ENCODE measurements around the gene UBE3C. TPM values are rescaled to one million over a fixed set of nuclear protein-coding genes. Genes with fewer than 3 reads are reported as not detected.

The UBE3C gene
- total RNA-seq = 94.9 and 95.9 TPM in 2 replicates

DNA sequence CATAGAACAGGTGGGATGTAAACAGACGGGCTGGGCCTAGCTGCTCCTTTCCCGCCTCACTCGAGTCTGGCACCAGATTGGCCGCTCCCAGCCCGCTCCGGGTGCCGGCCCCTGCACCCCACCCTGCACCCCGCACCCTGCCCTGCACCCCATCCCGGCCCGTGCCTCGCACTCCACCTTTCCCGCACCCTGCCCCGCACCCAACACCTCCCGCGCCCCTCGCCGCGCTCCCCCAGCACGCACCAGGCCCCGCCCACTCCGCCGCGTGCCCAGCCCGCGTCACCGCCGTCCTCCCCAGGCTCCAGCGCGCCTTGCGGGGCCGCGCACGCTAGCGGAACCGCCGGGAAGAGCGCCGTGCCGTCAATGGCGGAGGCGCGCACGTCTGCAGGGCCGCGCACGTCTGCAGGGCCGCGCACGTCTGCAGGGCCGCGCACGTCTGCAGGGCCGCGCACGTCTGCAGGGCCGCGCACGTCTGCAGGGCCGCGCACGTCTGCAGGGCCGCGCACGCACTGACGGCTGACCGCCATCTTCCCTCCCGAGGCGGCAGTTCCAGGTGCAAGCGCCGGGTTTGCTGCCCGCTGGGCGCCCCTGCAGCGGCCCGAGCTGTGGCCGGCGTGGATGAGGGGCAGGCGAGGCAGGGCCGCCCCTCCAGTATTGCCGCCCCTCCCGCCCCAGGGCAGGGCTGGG, at the start of gene UBE3C:
Gene UBE3C (plus strand): TSS at position 503 of the 687 bp plus-strand sequence. CDS start 347 bp downstream, outside the sequence.
- H4K20me1 ChIP-seq (ENCODE audit: insufficient read depth, low read length) = peaks cover 41% of the 10 kb centered on the region
- H3K4me1 ChIP-seq (ENCODE audit: insufficient read depth, low read length) = peaks cover 24% of the 10 kb centered on the region
- H3K4me3 ChIP-seq (ENCODE audit: insufficient read depth, low read length) = peak within 1 kb of the TSS; percentile 78
- H2AFZ ChIP-seq (ENCODE audit: low read length) = peak within 1 kb of the TSS; percentile 86
- TF ChIP-seq, protein P1, sequence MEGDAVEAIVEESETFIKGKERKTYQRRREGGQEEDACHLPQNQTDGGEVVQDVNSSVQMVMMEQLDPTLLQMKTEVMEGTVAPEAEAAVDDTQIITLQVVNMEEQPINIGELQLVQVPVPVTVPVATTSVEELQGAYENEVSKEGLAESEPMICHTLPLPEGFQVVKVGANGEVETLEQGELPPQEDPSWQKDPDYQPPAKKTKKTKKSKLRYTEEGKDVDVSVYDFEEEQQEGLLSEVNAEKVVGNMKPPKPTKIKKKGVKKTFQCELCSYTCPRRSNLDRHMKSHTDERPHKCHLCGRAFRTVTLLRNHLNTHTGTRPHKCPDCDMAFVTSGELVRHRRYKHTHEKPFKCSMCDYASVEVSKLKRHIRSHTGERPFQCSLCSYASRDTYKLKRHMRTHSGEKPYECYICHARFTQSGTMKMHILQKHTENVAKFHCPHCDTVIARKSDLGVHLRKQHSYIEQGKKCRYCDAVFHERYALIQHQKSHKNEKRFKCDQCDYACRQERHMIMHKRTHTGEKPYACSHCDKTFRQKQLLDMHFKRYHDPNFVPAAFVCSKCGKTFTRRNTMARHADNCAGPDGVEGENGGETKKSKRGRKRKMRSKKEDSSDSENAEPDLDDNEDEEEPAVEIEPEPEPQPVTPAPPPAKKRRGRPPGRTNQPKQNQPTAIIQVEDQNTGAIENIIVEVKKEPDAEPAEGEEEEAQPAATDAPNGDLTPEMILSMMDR (IDR thresholded peaks at IDR 0.05; ENCODE audit: extremely low read depth, low read depth, low read length) = no peak
- H3K4me2 ChIP-seq (ENCODE audit: insufficient read depth, low read length) = peak within 1 kb of the TSS; percentile 93
- H3K27ac ChIP-seq (ENCODE audit: low read depth, low read length) = peak within 1 kb of the TSS; percentile 63
- peak; percentile 100 for DNase-seq (ENCODE audit: insufficient read length, low spot score, missing footprints)
- H3K79me2 ChIP-seq (ENCODE audit: insufficient read depth, low read length) = peaks cover 42% of the 10 kb centered on the region
- H3K9me3 ChIP-seq (ENCODE audit: low read depth, low read length) = no peaks in the 10 kb centered on the region
- H3K27me3 ChIP-seq (ENCODE audit: insufficient read depth, low read length) = no peaks in the 10 kb centered on the region
- H3K36me3 ChIP-seq (ENCODE audit: insufficient read depth, low read length) = peaks cover 26% of the 10 kb centered on the region

DNA sequence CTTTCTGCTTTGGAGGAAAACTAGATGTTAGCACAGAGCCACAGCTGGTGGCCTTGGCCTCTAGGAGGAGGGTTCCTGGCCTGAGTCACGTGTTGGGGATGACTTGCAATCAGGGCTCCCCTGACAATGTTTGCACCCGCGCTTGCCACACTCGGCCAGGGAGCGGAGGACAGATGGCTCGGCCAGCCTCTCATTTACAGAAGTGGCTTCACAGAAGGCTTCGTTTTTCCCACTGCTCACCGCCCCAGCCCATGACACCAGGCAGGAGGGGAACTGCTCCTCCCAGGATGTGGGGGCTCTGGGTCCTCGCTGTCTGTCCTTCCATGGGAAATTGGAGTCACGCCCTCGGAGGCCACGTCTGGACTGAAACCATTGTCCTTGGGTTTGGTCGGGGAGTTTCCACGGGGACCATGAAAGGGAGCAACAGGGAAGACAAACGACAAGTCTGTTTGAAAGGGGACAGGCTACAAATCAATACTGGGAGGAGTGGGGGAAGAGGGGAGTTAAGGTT, 49.6 kb upstream of the UBE3C start:
- no peak overlapping the region for H3K27ac ChIP-seq (ENCODE audit: low read depth, low read length)
- H3K79me2 ChIP-seq (ENCODE audit: insufficient read depth, low read length) = no peaks in the 10 kb centered on the region
- H3K36me3 ChIP-seq (ENCODE audit: insufficient read depth, low read length) = no peaks in the 10 kb centered on the region
- no peak overlapping the region for H3K4me3 ChIP-seq (ENCODE audit: insufficient read depth, low read length)
- no peaks in the 10 kb centered on the region for H4K20me1 ChIP-seq (ENCODE audit: insufficient read depth, low read length)
- TF ChIP-seq, protein P1 (IDR thresholded peaks at IDR 0.05; ENCODE audit: extremely low read depth, low read depth, low read length) = no peak
- no peak overlapping the region for H2AFZ ChIP-seq (ENCODE audit: low read length)
- no peaks in the 10 kb centered on the region for H3K4me1 ChIP-seq (ENCODE audit: insufficient read depth, low read length)
- peaks cover 6% of the 10 kb centered on the region for H3K27me3 ChIP-seq (ENCODE audit: insufficient read depth, low read length)
- H3K9me3 ChIP-seq (ENCODE audit: low read depth, low read length) = peaks cover 2% of the 10 kb centered on the region
- no peak for DNase-seq (ENCODE audit: insufficient read length, low spot score, missing footprints)
- no peak overlapping the region for H3K4me2 ChIP-seq (ENCODE audit: insufficient read depth, low read length)

DNA sequence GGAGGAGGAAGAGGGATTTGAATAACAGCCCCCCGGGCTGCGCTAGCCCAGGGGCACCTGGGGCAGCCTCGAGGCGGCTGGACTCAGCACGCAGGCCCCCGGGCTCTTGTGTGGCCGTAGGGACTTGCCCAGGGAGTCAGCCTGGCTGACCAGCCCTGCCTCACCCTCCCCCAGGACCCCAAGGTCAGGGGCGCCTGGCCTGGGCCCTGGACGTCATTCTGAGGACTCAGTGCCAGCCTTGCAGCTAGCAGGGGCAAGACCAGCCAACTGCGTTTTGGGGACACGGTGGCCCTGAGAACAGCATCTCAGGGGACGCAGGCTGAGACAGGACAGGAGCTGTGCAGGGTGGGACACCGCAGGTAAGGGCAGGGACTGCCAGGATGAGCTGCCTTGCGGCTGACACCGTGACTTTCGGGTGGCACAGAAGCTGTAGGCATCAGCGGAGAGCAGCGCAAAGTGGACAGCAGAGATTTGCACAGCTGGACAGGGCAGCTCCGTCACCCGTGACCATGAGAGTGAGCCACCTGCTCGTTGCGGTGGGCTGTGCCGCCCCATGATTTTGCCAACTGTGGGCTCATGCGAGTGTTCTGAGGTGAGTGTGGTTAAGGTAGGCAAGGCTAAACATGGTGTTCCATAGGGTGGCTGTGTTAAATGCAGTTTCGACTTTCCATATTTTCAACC, 48.1 kb upstream of the UBE3C start:
- H3K4me1 ChIP-seq (ENCODE audit: insufficient read depth, low read length) = no peaks in the 10 kb centered on the region
- no peaks in the 10 kb centered on the region for H4K20me1 ChIP-seq (ENCODE audit: insufficient read depth, low read length)
- H3K27ac ChIP-seq (ENCODE audit: low read depth, low read length) = no peak overlapping the region

More for the DNA sequence above, 48.1 kb upstream of the UBE3C start:
- H3K4me3 ChIP-seq (ENCODE audit: insufficient read depth, low read length) = no peak overlapping the region
- no peak overlapping the region for H3K4me2 ChIP-seq (ENCODE audit: insufficient read depth, low read length)
- no peak for DNase-seq (ENCODE audit: insufficient read length, low spot score, missing footprints)
- no peaks in the 10 kb centered on the region for H3K36me3 ChIP-seq (ENCODE audit: insufficient read depth, low read length)
- no peak overlapping the region for H2AFZ ChIP-seq (ENCODE audit: low read length)
- peaks cover 2% of the 10 kb centered on the region for H3K9me3 ChIP-seq (ENCODE audit: low read depth, low read length)
- peaks cover 6% of the 10 kb centered on the region for H3K27me3 ChIP-seq (ENCODE audit: insufficient read depth, low read length)
- no peaks in the 10 kb centered on the region for H3K79me2 ChIP-seq (ENCODE audit: insufficient read depth, low read length)
- TF ChIP-seq, protein P1 (IDR thresholded peaks at IDR 0.05; ENCODE audit: extremely low read depth, low read depth, low read length) = no peak
